GM18873 (cell line): Measurements from ENCODE around the gene PLEKHH1.
"Not testable (repeated sequence)": the region's sequence is repeated elsewhere in the genome, so short reads cannot be mapped to it uniquely, and the experiment has no call there.

ENCODE experiments used
- ATAC-seq: cut with Tn5 transposase; IDR thresholded peaks from one replicate; pipeline ENCODE4 v1.9.1; 2021; ENCODE audit warnings: mild to moderate bottlenecking, moderate library complexity, moderate number of reproducible peaks; ENCODE audit not compliant: unreplicated experiment, low FRiP score

The PLEKHH1 gene

GRCh38 chr14:67619446-67620216 lies 86.5 kb downstream of the PLEKHH1 start, which contains the start of gene ARG2:
TSS of gene ARG2 (plus strand) at chr14:67619920. CDS start at chr14:67619978, 58 bp downstream.
- ATAC-seq = peak; percentile 90

GRCh38 chr14:67620217-67620785 lies 87.2 kb downstream of the PLEKHH1 start:
- no peak for ATAC-seq

GRCh38 chr14:67622675-67623074 lies 89.6 kb downstream of the PLEKHH1 start:
- no peak for ATAC-seq

- ATAC-seq = no peak
These were observed 90.0 kb downstream of the PLEKHH1 start for GRCh38 chr14:67623114-67623513.

- not testable (repeated sequence) for ATAC-seq
These were observed 93.0 kb downstream of the PLEKHH1 start for GRCh38 chr14:67626131-67626530.

- ATAC-seq = no peak
These were observed 94.4 kb downstream of the PLEKHH1 start for GRCh38 chr14:67627519-67627918.

- ATAC-seq = no peak
These were observed 97.1 kb downstream of the PLEKHH1 start for GRCh38 chr14:67630186-67630585.

GRCh38 chr14:67630938-67631337 lies 97.8 kb downstream of the PLEKHH1 start:
- ATAC-seq = no peak

GRCh38 chr14:67633451-67634147 lies 100.5 kb downstream of the PLEKHH1 start:
- no peak for ATAC-seq

GRCh38 chr14:67636361-67636919 lies 103.3 kb downstream of the PLEKHH1 start:
- ATAC-seq = no peak

GRCh38 chr14:67638642-67639041 lies 105.6 kb downstream of the PLEKHH1 start:
- ATAC-seq = no peak
